ENCODE measurements around the gene NR3C1. TPM values are rescaled to one million over a fixed set of nuclear protein-coding genes. Genes with fewer than 3 reads are reported as not detected.

The NR3C1 gene
- total RNA-seq, 1 experiment from 2014 or later, result 17.5 TPM

- no peak overlapping the region for H3K27ac Mint-ChIP-seq (ENCODE audit: unreplicated experiment)
- Histone ChIP-seq H3K4me1 (peaks cover 11% of the 10 kb centered on the region), H3K27me3 (replicated peaks; ENCODE audit: control insufficient read depth, insufficient read depth, low read length) (no peaks in the 10 kb centered on the region), H3K4me3 (ENCODE audit: low read depth, low read length) (no peak overlapping the region), H3K36me3 (ENCODE audit: control insufficient read depth, insufficient read depth, low read length) (no peaks in the 10 kb centered on the region), H3K9me3 (no peaks in the 10 kb centered on the region)
- H3K36me3 Mint-ChIP-seq (ENCODE audit: insufficient read depth, unreplicated experiment), result no peaks in the 10 kb centered on the region
- intact Hi-C loops (cut with micrococcal nuclease; ENCODE audit: unreplicated experiment), result no loop called here
- CTCF ChIA-PET, result no interaction called here
- peaks cover 15% of the 10 kb centered on the region for H3K4me1 Mint-ChIP-seq (ENCODE audit: low read depth, unreplicated experiment)
- no TSS peak for BruUV-seq (replicated peaks)
- no peak for TF ChIP-seq CTCF (IDR thresholded peaks at IDR 0.05; ENCODE audit: insufficient read depth in 1 of 2, low read depth in 1 of 2, low read length in 1 of 2, severe bottlenecking in 1 of 2, unreplicated experiment in 1 of 2)
- H3K27me3 Mint-ChIP-seq (ENCODE audit: insufficient read depth, unreplicated experiment), result no peaks in the 10 kb centered on the region
- peaks cover 7% of the 10 kb centered on the region for H3K9me3 Mint-ChIP-seq (ENCODE audit: unreplicated experiment)
- H3K4me3 Mint-ChIP-seq (ENCODE audit: unreplicated experiment), result no peak overlapping the region
- POLR2A ChIA-PET, result no interaction called here
- no peak for DNase-seq
Measured at GRCh38 chr5:143239882-143240518, 163.5 kb downstream of the NR3C1 start.

- intact Hi-C loops (cut with micrococcal nuclease; ENCODE audit: unreplicated experiment), result no loop called here
- CTCF ChIA-PET, result no interaction called here
Measured at GRCh38 chr5:143238620-143239019, 164.9 kb downstream of the NR3C1 start.

DNA sequence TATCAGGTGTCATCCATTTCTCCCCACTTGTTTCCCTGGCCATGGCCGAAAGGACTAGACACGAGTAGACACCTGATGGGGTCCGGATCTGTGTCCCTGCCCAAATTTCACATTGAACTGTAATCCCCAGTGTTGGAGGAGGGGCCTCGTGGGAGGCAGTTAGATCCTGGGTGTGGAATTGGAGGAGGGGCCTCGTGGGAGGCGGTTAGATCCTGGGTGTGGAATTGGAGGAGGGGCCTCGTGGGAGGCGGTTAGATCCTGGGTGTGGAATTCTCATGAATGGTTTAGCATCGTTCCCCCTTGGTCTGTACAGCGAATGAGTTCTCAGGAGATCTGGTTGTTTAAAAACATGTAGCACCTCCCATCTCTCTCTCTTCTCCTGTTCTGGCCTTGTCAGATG, 165.8 kb downstream of the NR3C1 start:
- no peak overlapping the region for H3K27ac Mint-ChIP-seq (ENCODE audit: unreplicated experiment)

More at GRCh38 chr5:143238620-143239019, 164.9 kb downstream of the NR3C1 start:
- Mint-ChIP-seq H3K27me3 (ENCODE audit: insufficient read depth, unreplicated experiment) (no peaks in the 10 kb centered on the region), H3K4me1 (ENCODE audit: low read depth, unreplicated experiment) (peaks cover 12% of the 10 kb centered on the region), H3K9me3 (ENCODE audit: unreplicated experiment) (no peaks in the 10 kb centered on the region), H3K4me3 (ENCODE audit: unreplicated experiment) (no peak overlapping the region), H3K36me3 (ENCODE audit: insufficient read depth, unreplicated experiment) (no peaks in the 10 kb centered on the region), H3K27ac (ENCODE audit: unreplicated experiment) (no peak overlapping the region)
- no peaks in the 10 kb centered on the region for H3K9me3 ChIP-seq
- no TSS peak for BruUV-seq (replicated peaks)
- POLR2A ChIA-PET, result no interaction called here
- peaks cover 1% of the 10 kb centered on the region for H3K4me1 ChIP-seq
- DNase-seq, result no peak
- TF ChIP-seq CTCF (IDR thresholded peaks at IDR 0.05; ENCODE audit: insufficient read depth in 1 of 2, low read depth in 1 of 2, low read length in 1 of 2, severe bottlenecking in 1 of 2, unreplicated experiment in 1 of 2), result no peak
- H3K4me3 ChIP-seq (ENCODE audit: low read depth, low read length), result no peak overlapping the region
- no peaks in the 10 kb centered on the region for H3K27me3 ChIP-seq (replicated peaks; ENCODE audit: control insufficient read depth, insufficient read depth, low read length)
- no peaks in the 10 kb centered on the region for H3K36me3 ChIP-seq (ENCODE audit: control insufficient read depth, insufficient read depth, low read length)

More for the DNA sequence above, 165.8 kb downstream of the NR3C1 start:
- Histone ChIP-seq H3K4me3 (ENCODE audit: low read depth, low read length) (no peak overlapping the region), H3K4me1 (no peaks in the 10 kb centered on the region), H3K27me3 (replicated peaks; ENCODE audit: control insufficient read depth, insufficient read depth, low read length) (no peaks in the 10 kb centered on the region), H3K9me3 (no peaks in the 10 kb centered on the region), H3K36me3 (ENCODE audit: control insufficient read depth, insufficient read depth, low read length) (no peaks in the 10 kb centered on the region)
- H3K36me3 Mint-ChIP-seq (ENCODE audit: insufficient read depth, unreplicated experiment), result no peaks in the 10 kb centered on the region
- H3K4me3 Mint-ChIP-seq (ENCODE audit: unreplicated experiment), result no peak overlapping the region
- no TSS peak for BruUV-seq (replicated peaks)
- TF ChIP-seq CTCF (IDR thresholded peaks at IDR 0.05; ENCODE audit: insufficient read depth in 1 of 2, low read depth in 1 of 2, low read length in 1 of 2, severe bottlenecking in 1 of 2, unreplicated experiment in 1 of 2), result no peak
- H3K4me1 Mint-ChIP-seq (ENCODE audit: low read depth, unreplicated experiment), result peaks cover 10% of the 10 kb centered on the region
- no peaks in the 10 kb centered on the region for H3K9me3 Mint-ChIP-seq (ENCODE audit: unreplicated experiment)
- no peak for DNase-seq
- POLR2A ChIA-PET, result no interaction called here
- no peaks in the 10 kb centered on the region for H3K27me3 Mint-ChIP-seq (ENCODE audit: insufficient read depth, unreplicated experiment)
- intact Hi-C loops (cut with micrococcal nuclease; ENCODE audit: unreplicated experiment), result no loop called here
- CTCF ChIA-PET, result no interaction called here
